Spleen (tissue), 7 donors: ENCODE data around the gene PIP5KL1.

Experiments
- POLR2A ChIP-seq, 3 donors: fragments of 450-650 bp; IDR thresholded peaks; one replicate each; pipeline ENCODE4 v1.5.1; 2017; ENCODE audit warnings: antibody characterized with exemption in 3 of 3, mild to moderate bottlenecking in 1 of 3
- POLR2AphosphoS5 ChIP-seq, 3 donors: sonication (generic); formaldehyde crosslinking; IDR thresholded peaks; one replicate each; pipeline ENCODE4 v1.5.1; 2017; ENCODE audit warnings: antibody characterized with exemption in 3 of 3
- TF ChIP-seq, protein P1 (sequence below), 11 experiments: fragments of 200-600 bp in 7 of 11; fragments of 450-650 bp in 4 of 11; sonication (generic) in 4 of 11; IDR thresholded peaks in 8 of 11; conservative IDR thresholded peaks in 3 of 11; 1 replicate in 7 of 11; 2 replicates in 4 of 11; pipeline versions ENCODE4 v1.4.0 to v1.8.0; 2016 to 2021; ENCODE audit warnings: antibody characterized with exemption in 11 of 11, inconsistent platforms in 4 of 11, mild to moderate bottlenecking in 1 of 11
- donor health status: DM: no; HTN: no; CAD: no; lungs with moderate emphysema.
- donor health status: DM: no; HTN: no; CAD: no.
- donor health status: DM: no; HTN: no; CAD: no.

DNA sequence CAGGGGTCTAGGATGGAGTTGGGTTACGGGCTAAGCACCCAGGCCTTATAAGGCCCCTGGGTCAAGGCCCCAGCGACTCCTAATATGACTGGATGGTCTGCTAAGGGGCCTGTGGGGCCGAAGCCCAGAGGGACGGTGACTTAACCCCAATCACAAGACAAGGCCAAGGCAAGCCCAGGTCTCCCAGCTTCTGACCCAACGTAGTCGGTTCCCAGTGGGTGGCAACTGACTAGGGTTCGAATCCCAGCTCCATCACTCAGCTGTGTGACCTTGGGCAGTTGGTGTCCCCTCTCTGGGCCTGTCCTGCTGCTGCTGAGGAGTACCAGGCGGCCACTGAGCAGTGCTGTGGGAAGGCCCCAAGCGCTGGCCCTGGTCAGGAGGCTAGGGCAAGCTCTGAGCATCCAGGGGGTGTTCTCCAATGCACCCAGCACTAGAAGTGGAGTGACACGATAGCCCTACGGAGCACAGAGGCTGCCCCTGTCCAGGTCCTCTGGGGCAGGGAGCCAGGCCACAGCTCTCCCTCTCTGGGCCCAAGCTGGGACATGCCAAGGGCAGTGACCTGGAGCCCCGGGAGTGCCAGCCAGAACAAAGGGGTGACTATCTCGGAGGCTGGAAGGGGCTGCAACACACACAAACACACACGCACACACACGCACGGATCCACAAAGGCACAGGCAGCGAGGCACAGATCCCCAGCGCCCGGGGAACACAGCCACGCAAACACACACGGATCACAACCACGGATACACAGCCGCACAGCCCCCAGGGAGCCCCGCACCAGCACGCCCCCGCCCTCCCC, 53.6 kb downstream of the PIP5KL1 start:
- no peak for TF ChIP-seq POLR2A (IDR thresholded peaks at IDR 0.05)
- TF ChIP-seq, protein P1, sequence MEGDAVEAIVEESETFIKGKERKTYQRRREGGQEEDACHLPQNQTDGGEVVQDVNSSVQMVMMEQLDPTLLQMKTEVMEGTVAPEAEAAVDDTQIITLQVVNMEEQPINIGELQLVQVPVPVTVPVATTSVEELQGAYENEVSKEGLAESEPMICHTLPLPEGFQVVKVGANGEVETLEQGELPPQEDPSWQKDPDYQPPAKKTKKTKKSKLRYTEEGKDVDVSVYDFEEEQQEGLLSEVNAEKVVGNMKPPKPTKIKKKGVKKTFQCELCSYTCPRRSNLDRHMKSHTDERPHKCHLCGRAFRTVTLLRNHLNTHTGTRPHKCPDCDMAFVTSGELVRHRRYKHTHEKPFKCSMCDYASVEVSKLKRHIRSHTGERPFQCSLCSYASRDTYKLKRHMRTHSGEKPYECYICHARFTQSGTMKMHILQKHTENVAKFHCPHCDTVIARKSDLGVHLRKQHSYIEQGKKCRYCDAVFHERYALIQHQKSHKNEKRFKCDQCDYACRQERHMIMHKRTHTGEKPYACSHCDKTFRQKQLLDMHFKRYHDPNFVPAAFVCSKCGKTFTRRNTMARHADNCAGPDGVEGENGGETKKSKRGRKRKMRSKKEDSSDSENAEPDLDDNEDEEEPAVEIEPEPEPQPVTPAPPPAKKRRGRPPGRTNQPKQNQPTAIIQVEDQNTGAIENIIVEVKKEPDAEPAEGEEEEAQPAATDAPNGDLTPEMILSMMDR (IDR thresholded peaks at IDR 0.05 in 8 of 11, conservative IDR thresholded peaks at IDR 0.05 in 3 of 11) = no peak
- no peak for TF ChIP-seq POLR2AphosphoS5 (IDR thresholded peaks at IDR 0.05)
